Measurements from ENCODE around the gene HOXD3.

DNA sequence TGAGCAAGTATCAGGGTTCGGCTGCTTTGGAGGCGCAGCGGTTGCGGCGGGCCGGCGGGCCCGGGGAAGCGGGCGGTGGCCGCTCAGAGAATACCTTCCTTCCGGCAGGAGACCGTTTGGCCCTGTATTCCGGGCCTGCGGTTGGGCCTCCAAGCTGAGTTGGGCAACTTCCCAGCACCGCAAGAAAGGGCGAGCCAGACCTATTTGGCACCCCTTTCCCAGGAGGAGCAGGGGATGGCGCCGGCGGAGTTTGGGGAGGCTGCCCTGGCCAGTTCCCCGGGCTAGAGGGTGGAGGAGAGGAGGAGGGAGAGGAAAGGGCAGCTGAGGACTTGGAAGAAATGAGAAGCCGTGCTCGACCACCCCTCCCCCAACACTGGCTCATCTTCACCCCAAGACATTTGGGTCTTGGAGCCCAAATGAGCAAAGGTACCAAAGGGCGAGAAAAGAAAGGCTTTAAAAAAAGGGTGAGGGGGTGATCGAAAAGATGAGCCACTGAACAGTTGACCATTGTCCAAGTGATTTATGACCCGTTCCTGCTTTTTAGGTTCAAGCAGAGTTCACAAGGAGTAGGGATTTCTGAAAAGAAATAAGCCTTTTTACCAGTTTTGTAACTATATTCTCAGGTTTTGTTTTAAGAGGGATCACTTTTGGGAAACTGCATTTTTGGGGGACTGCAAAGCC, 8.4 kb downstream of the HOXD3 start:
- TF ChIP-seq CTCF (IDR thresholded peaks at IDR 0.05; ENCODE audit: borderline replicate concordance, extremely low read depth, low read length, poor library complexity, severe bottlenecking) (no peak), EZH2 (IDR thresholded peaks at IDR 0.05; ENCODE audit: borderline replicate concordance, low read depth, low read length, severe bottlenecking) (no peak)
